Fibroblast of skin of right biceps (primary cell): ENCODE data around the gene TAF11L3.
"Not testable (repeated sequence)": the region's sequence is repeated elsewhere in the genome, so short reads cannot be mapped to it uniquely, and the experiment has no call there.

ENCODE experiments used
- DNase-seq: peaks from one replicate; pipeline ENCODE4 v3.0.0-alpha.2; 2013

The TAF11L3 gene

DNA sequence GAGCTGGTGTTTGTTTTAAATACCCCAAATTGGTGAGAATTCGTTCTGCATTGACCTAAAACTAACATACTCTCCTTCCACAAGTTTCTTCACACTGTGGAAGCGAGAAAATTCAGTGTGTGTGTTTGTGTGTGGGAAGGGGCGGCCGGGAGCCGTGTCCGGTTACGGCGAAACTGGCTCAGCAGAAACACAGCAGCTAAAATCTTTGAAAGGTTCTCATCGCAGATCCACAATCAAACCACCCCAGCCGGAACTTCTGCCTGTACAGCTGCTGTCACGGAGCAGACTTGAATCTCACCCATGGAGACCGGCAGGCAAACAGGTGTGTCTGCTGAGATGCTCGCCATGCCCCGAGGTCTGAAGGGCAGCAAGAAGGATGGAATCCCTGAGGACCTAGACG, at the start of gene TAF11L3:
Gene TAF11L3 (plus strand): TSS at position 301 of the 400 bp plus-strand sequence.
- DNase-seq, result not testable (repeated sequence)

DNA sequence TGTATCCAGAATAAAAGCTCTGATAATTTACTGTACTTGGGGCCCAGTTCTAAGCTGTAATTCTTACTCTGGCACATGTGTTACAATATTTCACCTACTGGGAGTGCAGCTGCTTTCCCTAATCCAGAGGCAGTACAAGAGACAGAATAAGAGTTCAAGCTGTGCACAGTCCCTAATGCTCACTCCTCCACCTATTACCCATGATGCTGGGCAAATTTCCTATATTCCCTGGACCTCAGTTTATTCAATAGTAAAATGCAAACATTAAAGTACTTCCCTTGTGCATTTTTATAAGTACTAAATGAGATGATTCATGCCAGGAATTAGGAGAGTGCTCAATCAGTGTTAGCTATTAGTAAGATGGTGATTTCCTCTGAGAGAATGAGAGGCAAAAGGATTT, 48.1 kb upstream of the TAF11L3 start:
- DNase-seq, result no peak

DNA sequence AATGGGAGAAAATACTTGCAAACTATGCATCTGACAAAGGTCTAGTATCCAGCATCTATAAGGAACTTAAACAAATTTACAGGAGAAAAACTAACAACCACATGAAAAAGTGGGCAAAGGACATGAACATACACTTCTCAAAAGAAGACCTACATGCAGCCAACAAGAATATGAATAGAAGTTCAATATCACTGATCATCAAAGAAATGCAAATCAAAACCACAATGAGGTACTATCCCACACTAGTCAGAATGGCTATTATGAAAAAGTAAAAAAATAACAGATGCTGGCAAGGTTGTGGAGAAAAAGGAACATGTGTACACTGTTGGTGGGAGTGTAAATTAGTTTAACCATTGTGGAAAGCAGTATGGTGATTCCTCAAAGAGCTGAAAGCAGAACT, 43.1 kb upstream of the TAF11L3 start:
- not testable (repeated sequence) for DNase-seq

DNA sequence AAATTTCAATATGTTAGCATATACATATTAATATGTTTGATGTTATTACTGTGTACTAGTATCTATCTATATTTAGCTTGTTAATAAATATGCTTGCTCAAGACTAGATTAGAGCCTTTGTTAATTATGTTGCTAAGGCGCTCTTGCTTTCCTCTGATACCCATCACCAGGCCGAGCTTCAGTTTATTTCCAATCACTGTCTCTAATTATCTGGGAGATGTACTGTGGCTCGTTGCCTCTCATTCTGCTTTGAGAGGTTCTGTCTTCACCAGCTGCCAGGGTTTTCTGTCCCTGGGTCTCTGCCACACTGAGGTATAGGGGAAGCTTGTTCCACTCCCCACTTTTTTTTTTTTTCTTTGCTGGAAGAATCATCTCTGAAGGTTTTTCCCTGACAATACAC, 41.1 kb upstream of the TAF11L3 start:
- no peak for DNase-seq

DNA sequence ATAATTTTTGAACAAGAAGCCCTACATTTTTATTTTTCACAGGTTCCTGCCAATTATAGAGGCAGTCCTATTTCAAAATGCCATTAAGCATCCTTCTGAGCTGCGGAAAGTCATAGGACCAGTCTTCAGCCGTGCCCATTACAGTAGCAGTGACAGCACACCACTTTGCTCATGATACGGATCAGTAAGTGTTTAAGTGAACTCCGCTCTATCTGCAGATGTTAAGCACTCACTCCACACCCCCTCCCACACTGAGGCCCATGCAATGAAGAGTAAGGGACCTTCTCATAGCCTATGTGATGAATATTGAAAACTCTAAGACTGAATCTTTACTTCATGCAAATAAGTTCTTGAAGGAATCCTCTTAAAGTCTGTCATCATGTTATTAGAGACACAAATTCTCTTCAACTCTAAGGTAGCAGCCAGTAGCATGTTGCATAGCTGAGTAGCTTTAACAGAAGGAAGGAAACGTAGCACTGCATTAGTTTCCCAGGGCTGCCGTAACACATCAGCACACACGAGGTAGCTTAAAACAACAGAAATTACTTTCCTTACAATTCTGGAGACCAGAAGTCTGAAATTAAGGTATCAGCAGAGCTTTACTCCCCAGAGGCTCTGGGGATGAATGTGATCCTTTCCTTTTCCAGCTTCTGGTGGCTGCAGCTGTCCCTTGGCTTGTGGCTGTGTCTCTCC, 40.4 kb upstream of the TAF11L3 start:
- no peak for DNase-seq

DNA sequence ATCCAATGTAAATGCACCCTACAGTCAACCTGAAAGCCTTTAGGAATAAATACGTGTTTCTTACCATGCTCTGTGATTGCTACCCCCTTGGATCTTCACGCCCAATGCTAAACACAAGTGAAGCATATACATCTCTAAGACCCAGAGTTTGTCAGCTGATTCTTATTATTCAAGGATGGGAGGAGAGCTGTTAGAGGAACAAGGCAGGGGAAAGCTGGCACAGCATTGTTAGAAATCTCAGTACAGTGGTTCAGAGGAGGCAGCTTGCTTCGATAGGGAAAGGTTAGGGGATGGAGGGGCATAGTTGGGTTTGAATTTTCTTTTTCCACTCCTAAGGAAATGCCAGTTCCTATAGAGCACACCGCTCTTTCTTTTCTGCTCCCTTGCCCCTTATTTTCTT, 36.8 kb upstream of the TAF11L3 start:
- DNase-seq, result no peak

DNA sequence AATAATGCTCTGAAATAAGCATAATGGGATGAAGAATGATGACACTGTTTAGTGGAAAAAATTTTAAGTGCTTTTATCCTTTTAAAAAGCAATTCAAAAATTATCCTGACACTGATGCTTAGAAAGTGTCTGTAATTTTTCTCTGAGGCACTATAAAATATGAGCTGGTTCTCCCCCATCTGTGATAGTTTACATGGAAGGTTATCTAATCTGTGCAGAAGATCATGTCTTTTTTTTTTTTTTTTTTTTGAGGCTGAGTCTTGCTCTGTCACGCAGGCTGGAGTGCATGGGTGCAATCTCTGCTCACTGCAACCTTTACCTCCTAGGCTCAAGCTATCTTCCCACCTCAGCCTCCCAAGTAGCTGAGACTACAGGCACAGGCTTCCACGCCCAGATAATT, 35.4 kb upstream of the TAF11L3 start:
- no peak for DNase-seq

DNA sequence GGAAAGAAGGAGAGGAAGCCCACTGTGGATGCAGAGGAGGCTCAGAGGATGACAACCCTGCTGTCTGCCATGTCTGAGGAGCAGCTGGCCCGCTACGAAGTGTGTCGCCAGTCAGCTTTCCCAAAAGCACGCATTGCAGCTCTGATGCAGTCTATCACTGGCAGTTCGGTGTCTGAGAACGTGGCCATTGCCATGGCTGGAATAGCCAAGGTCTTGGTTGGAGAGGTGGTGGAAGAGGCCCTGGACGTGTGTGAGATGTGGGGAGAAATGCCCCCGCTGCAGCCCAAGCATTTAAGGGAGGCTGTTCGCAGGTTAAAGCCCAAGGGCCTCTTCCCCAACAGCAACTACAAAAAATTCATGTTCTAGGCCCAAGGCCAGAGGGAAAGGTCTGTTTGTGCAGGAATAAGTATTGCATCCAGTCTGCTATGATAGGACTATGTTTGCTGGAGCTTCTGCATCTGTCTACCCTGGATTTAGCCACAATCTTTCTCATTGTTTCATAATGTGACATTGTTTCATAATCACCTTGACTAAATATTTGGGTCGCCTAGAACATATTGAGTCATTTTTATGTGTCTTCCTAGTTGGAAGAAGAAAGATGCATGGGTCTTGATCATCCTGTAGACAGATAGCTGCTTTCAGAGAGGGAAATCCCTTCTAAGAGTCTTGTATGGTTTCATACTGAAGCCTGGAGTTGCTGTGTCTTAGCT, 31.5 kb upstream of the TAF11L3 start:
- DNase-seq, result not testable (repeated sequence)

DNA sequence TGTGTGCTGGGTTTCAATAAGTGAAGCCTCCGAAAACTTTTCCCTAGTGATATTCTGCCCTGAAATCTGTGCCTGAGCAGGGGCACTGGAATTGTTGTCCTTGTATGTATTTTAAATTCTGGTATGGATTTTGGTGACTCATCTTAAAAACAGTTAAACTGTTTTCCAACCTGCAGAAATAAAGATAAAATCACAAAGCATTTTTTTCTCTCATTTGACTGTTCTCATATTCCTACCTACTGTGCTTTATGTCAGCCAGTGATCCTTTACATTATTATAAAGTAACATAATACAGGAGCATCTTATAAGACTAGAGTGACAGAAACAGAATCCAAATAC, 31.0 kb upstream of the TAF11L3 start:
- no peak for DNase-seq

DNA sequence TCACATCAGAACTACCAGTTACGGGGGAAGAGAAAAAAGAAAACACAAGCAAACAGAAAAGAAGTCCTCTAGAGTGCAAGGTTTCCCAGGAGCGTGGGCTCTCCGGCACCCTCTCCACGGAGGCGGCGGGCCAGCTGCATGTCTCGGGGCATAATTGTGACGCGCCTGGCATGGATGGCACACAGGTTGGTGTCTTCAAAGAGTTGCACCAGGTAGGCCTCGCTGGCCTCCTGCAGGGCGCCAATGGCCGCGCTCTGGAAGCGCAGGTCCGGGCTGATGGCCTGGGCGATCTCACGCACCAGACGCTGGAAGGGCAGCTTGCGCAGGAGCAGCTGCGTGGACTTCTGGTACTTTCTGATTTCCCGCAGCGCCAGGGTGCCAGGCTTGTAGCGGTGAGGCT, 26.9 kb upstream of the TAF11L3 start:
- DNase-seq, result not testable (repeated sequence)

DNA sequence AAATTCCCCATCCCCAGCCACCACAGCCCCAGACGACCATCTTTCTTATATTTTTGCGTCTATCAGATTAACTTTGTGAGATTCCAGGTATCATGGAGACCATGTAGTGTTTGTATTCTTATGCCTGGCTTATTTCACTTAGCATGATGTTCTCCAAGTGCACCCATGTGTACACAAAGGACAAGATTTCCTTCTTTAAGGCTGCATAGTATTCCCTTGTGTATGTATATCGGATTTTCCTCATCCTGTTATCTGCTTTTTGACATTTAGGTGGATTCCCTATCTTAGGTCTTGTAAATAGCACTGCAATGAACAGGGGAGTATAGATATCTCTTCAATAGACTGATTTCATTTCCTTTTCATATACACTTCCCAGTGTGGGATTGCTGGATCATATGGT, 25.4 kb upstream of the TAF11L3 start:
- DNase-seq, result no peak

DNA sequence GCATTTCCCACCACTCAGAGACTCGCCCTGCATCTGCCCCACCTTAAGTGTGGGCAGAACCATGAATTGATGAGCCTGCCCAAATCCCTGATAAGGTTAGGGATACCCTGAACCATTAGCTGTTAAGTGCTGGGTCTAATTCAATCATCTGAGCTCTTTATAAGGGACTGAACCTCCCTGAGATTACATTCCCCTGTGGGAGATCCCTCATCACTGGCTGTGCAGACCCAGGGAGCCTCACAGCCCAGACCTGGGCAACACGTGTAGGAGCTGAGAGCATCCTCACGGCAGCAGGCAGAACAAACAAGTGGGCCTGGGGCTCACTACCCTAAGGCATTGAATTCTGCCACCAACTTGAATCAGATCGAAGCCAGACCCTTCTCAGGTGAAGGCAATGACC, 20.7 kb upstream of the TAF11L3 start:
- DNase-seq, result no peak

DNA sequence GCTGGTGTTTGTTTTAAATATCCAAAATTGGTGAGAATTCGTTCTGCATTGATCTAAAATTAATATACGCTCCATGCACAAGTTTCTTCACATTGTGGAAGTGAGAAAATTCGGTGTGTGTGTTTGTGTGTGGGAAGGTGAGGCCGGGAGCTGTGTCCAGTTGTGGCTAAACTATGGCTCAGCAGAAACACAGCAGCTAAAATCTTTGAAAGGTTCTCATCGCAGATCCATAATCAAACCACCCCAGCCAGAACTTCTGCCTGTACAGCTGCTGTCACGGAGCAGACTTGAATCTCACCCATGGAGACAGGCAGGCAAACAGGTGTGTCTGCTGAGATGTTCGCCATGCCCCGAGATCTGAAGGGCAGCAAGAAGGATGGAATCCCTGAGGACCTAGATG, 20.2 kb upstream of the TAF11L3 start, which contains the start of gene TAF11L2:
Gene TAF11L2 (plus strand): TSS at position 301 of the 400 bp plus-strand sequence.
- DNase-seq, result not testable (repeated sequence)

DNA sequence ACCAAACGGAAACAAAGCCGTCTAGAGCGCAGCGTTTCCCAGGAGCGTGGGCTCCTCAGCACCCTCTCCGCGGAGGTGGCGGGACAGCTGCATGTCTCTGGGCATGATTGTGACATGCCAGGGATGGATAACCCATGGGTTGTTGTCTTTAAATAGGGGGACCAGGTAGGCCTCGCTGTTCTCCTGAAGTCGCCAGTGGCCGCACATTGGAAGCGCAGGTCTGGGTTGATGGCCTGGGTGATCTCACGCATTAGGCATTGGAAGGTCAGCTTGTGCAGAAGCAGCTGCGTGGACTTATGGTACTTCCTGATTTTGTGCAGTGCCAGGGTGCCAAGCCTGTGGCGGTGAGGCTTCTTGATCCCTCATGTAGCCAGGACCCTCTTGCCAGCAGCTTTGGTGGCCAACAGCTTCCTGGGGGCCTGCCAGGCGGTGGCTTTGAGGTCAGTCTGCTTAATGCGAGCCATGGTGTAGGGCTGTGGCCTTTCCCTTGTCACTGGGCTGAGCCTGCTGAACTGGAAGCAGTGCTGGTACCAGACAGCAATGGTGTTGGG, 6.3 kb upstream of the TAF11L3 start:
- DNase-seq, result no peak

DNA sequence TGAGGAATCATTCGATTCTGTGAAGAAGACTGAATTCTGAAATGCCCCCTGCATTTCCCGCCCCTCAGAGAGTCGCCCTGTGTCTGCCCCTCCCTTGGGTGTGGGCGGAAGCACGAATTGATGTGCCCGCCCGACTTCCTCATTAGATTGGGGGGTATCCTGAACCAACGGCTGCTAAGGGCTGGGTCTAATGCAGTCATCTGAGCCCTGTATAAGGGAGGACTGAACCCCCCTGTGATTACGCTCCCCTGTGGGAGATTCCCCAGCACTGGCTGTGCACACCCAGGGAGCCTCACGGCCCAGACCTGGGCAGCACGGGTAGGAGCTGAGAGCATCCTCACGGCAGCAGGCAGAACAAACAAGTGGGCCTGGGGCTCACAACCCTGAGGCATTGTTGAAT, 641 bp upstream of the TAF11L3 start:
- DNase-seq, result not testable (repeated sequence)

DNA sequence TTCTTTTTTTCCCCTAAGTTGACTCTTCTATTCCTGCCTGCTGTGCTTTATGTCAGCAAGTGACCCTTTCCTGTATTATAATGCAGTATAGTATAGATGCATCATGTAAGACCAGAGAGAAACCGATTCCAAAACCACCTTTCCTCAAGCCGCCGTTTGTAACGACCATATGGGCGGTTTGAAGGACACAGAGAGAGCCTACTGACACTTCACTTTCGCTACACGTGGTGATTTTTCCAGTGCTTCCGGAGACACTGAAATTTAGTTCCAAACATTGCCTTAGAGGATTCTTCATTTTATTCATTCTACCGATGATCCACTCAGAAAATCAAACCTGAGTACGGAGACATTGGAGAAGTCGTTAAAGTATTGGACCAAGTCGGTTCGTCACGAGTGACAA, 1.3 kb downstream of the TAF11L3 start:
- DNase-seq, result not testable (repeated sequence)

DNA sequence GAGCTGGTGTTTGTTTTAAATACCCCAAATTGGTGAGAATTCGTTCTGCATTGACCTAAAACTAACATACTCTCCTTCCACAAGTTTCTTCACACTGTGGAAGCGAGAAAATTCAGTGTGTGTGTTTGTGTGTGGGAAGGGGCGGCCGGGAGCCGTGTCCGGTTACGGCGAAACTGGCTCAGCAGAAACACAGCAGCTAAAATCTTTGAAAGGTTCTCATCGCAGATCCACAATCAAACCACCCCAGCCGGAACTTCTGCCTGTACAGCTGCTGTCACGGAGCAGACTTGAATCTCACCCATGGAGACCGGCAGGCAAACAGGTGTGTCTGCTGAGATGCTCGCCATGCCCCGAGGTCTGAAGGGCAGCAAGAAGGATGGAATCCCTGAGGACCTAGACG, 3.3 kb downstream of the TAF11L3 start, which contains the start of gene TAF11L4:
Gene TAF11L4 (plus strand): TSS at position 301 of the 400 bp plus-strand sequence.
- not testable (repeated sequence) for DNase-seq

DNA sequence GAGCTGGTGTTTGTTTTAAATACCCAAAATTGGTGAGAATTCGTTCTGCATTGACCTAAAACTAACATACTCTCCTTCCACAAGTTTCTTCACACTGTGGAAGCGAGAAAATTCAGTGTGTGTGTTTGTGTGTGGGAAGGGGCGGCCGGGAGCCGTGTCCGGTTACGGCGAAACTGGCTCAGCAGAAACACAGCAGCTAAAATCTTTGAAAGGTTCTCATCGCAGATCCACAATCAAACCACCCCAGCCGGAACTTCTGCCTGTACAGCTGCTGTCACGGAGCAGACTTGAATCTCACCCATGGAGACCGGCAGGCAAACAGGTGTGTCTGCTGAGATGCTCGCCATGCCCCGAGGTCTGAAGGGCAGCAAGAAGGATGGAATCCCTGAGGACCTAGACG, 6.8 kb downstream of the TAF11L3 start, which contains the start of gene TAF11L5:
Gene TAF11L5 (plus strand): TSS at position 301 of the 400 bp plus-strand sequence.
- DNase-seq, result not testable (repeated sequence)

DNA sequence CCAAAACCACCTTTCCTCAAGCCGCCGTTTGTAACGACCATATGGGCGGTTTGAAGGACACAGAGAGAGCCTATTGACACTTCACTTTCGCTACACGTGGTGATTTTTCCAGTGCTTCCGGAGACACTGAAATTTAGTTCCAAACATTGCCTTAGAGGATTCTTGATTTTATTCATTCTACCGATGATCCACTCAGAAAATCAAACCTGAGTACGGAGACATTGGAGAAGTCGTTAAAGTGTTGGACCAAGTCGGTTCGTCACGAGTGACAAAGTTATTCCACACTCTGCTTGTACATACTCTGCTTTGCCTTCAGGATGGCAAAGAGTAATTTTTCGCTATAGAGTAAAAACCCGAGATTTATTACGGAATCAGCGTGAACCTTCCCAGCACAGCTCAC, 8.3 kb downstream of the TAF11L3 start:
- peak; percentile 4 for DNase-seq

DNA sequence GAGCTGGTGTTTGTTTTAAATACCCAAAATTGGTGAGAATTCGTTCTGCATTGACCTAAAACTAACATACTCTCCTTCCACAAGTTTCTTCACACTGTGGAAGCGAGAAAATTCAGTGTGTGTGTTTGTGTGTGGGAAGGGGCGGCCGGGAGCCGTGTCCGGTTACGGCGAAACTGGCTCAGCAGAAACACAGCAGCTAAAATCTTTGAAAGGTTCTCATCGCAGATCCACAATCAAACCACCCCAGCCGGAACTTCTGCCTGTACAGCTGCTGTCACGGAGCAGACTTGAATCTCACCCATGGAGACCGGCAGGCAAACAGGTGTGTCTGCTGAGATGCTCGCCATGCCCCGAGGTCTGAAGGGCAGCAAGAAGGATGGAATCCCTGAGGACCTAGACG, 10.2 kb downstream of the TAF11L3 start, which contains the start of gene TAF11L6:
Gene TAF11L6 (plus strand): TSS at position 301 of the 400 bp plus-strand sequence.
- not testable (repeated sequence) for DNase-seq
